Esophagus squamous epithelium (tissue), 5 donors: ENCODE results near the gene AMER3. TPM values are rescaled to one million over a fixed set of nuclear protein-coding genes. Genes with fewer than 3 reads are reported as not detected.

Experiments
- DNase-seq: peaks from one replicate; lab custom pipeline; 2025; lab: John Stamatoyannopoulos, UW
- H3K27ac ChIP-seq, 4 donors: fragments of 200-600 bp; sonication (generic); one replicate each; pipeline ENCODE4 v1.5.1; 2016 to 2019; ENCODE audit warnings: mild to moderate bottlenecking in 1 of 4
- H3K27me3 ChIP-seq, 4 donors: fragments of 200-600 bp; sonication (generic); 1 replicate in 3 of 4; 2 replicates in 1 of 4; pipeline versions ENCODE4 v1.5.1 to v1.6.0; 2017 to 2021; ENCODE audit warnings: antibody characterized with exemption in 1 of 4
- H3K36me3 ChIP-seq, 3 donors: fragments of 200-600 bp; sonication (generic); one replicate each; pipeline ENCODE4 v1.5.1; 2016 to 2019
- H3K4me1 ChIP-seq, 3 donors: fragments of 200-600 bp; sonication (generic); one replicate each; pipeline ENCODE4 v1.5.1; 2017 to 2019
- H3K4me3 ChIP-seq, 4 donors: fragments of 200-600 bp; sonication (generic); 1 replicate in 3 of 4; 2 replicates in 1 of 4; pipeline ENCODE4 v1.5.1; 2016 to 2019; ENCODE audit warnings: mild to moderate bottlenecking in 2 of 4, moderate library complexity in 1 of 4
- H3K9me3 ChIP-seq, 3 donors: fragments of 200-600 bp; sonication (generic); one replicate each; pipeline ENCODE4 v1.5.1; 2016 to 2019
- POLR2A ChIP-seq, 4 donors: fragments of 450-650 bp; IDR thresholded peaks; one replicate each; pipeline ENCODE4 v1.6.1; 2017; ENCODE audit warnings: antibody characterized with exemption in 4 of 4, mild to moderate bottlenecking in 4 of 4, moderate library complexity in 3 of 4
- WGBS, 2 donors: methylation state at CpG; one replicate each; pipeline ENCODE4 v1.1.5; 2018; 5-methylcytosine and 5-hydroxymethylcytosine counted together
- intact Hi-C: fragments of 100-400 bp; cut with DNase I; formaldehyde crosslinking; loops from one replicate; pipeline ENCODE4 v1.15.0; 2022
- total RNA-seq, 4 donors: library from RNA; depleted of rRNA; stranded (reverse); fragments of >200 nt; gene quantifications; one replicate each; pipeline ENCODE4 v1.1.0, GENCODE V29; 2016
- TF ChIP-seq, protein P1 (sequence below), 6 experiments: fragments of 450-650 bp in 4 of 6; fragments of 200-600 bp in 2 of 6; sonication (generic) in 2 of 6; IDR thresholded peaks; one replicate each; pipeline ENCODE4 v1.5.1; 2016 to 2019; ENCODE audit warnings: antibody characterized with exemption in 6 of 6, mild to moderate bottlenecking in 4 of 6, moderate library complexity in 4 of 6
- donor health status: DM: yes; HTN: yes; CAD: no.

Gene AMER3
- total RNA-seq, 4 donors from 2014 or later = not detected

DNA sequence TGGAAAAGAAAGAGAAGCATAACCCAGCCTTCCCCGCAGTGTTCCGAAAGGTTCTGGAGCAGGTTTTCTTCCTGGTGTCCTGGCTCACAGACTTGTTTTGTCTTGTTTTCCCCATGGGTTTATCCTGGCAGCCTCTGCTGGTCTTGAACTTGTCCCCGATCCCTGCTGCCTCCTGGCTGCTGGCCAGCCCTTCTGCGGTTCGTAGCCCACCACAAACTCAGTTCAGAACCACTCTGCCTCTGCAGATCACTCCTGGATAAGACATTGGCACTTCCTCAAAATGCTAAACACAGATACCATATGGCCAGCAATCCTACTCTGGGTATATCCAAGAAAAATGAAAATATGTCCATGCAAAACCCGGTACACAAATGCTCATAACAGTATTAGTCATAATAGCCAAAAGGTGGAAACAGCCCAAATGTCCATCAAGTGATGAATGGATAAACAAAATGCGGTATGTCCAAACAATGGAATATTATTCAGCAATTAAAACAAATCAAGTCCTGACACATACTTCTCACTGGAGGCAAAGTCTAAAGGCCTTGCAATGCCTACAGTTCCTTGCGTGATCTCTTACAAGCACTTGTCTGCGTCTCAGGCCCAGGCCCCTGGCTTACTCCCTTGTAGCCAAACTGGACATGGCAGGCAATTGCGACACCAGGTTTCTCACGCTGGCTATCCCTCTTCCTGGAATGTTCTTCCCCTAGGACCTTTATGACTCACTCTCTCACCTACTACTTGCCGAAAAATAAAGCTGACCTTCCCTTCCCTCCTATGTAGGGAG, 53.3 kb downstream of the AMER3 start:
- intact Hi-C loops = no loop called here
- no peak for DNase-seq
- Histone ChIP-seq H3K4me3 (peak overlapping the region in 3 of 4 donors; percentile 1 to 44 (median 14)), H3K27ac (peak overlapping the region; percentile 91 to 93 (median 92)), H3K4me1 (peaks cover 10 to 37% (median 17%) of the 10 kb centered on the region in 3 donors), H3K9me3 (no peaks in the 10 kb centered on the region), H3K27me3 (no peaks in the 10 kb centered on the region), H3K36me3 (no peaks in the 10 kb centered on the region)
- 28 to 44% methylated on average over 12 of the region's 12 CpGs for WGBS, 2 donors
- TF ChIP-seq, protein P1, sequence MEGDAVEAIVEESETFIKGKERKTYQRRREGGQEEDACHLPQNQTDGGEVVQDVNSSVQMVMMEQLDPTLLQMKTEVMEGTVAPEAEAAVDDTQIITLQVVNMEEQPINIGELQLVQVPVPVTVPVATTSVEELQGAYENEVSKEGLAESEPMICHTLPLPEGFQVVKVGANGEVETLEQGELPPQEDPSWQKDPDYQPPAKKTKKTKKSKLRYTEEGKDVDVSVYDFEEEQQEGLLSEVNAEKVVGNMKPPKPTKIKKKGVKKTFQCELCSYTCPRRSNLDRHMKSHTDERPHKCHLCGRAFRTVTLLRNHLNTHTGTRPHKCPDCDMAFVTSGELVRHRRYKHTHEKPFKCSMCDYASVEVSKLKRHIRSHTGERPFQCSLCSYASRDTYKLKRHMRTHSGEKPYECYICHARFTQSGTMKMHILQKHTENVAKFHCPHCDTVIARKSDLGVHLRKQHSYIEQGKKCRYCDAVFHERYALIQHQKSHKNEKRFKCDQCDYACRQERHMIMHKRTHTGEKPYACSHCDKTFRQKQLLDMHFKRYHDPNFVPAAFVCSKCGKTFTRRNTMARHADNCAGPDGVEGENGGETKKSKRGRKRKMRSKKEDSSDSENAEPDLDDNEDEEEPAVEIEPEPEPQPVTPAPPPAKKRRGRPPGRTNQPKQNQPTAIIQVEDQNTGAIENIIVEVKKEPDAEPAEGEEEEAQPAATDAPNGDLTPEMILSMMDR (IDR thresholded peaks at IDR 0.05) = no peak
- no peak for TF ChIP-seq POLR2A (IDR thresholded peaks at IDR 0.05)

DNA sequence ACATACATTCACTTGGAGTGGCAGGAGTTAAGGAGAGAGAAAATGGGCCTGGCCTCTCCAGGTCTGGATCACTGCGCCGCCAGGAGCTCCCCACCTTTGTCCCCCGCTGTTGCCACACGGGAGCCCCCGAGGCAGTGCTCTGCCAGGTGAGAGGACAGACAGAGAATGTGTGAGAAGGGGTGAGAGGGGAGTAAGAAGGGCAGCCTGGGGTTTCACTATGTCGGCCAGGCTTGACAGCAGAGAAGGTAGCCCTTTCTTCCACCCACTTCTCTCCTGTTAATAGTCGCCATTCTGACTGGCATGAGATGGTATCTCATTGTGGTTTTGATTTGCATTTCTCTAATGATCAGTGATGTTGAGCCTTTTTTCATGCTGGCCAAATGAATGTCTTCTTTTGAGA, 55.1 kb downstream of the AMER3 start:
- Histone ChIP-seq H3K27ac (no peak overlapping the region), H3K4me3 (no peak overlapping the region), H3K9me3 (no peaks in the 10 kb centered on the region), H3K36me3 (no peaks in the 10 kb centered on the region), H3K27me3 (peaks cover 0 to 6% (median 0%) of the 10 kb centered on the region in 4 donors), H3K4me1 (peaks cover 10 to 52% (median 17%) of the 10 kb centered on the region in 3 donors)
- DNase-seq = no peak
- 77 to 85% methylated on average over 7 of the region's 7 CpGs for WGBS, 2 donors
- intact Hi-C loops = no loop called here
- TF ChIP-seq POLR2A (IDR thresholded peaks at IDR 0.05) = no peak
- TF ChIP-seq, protein P1 (IDR thresholded peaks at IDR 0.05) = no peak

DNA sequence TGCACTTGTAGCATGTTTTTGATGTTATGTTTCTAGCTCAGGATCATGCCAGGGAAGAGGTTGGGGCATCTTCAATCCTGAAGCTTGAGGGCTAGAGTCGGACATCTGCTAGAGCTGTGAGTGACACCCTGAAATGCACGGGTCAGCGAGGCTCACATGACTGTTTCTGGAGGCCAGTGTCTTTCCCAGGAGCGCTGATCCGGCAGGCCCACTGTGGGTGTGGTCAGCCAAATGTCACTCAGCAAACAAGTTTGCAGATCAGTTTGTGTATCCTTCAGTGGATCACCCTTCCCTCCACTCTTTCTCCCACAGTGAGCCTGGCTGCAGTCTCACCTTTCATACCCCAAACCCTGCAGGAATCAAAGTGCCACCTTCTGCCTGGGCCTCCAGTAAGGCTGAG, 58.4 kb downstream of the AMER3 start:
- 45 to 64% methylated on average over 3 to 5 of the region's 5 CpGs for WGBS, 2 donors
- intact Hi-C loops = no loop called here
- Histone ChIP-seq H3K4me3 (no peak overlapping the region), H3K27me3 (peaks cover 0 to 8% (median 0%) of the 10 kb centered on the region in 4 donors), H3K36me3 (no peaks in the 10 kb centered on the region), H3K4me1 (peaks cover 0 to 27% (median 5%) of the 10 kb centered on the region in 3 donors), H3K27ac (no peak overlapping the region), H3K9me3 (no peaks in the 10 kb centered on the region)
- TF ChIP-seq POLR2A (IDR thresholded peaks at IDR 0.05) = no peak
- TF ChIP-seq, protein P1 (IDR thresholded peaks at IDR 0.05) = no peak
- DNase-seq = no peak

DNA sequence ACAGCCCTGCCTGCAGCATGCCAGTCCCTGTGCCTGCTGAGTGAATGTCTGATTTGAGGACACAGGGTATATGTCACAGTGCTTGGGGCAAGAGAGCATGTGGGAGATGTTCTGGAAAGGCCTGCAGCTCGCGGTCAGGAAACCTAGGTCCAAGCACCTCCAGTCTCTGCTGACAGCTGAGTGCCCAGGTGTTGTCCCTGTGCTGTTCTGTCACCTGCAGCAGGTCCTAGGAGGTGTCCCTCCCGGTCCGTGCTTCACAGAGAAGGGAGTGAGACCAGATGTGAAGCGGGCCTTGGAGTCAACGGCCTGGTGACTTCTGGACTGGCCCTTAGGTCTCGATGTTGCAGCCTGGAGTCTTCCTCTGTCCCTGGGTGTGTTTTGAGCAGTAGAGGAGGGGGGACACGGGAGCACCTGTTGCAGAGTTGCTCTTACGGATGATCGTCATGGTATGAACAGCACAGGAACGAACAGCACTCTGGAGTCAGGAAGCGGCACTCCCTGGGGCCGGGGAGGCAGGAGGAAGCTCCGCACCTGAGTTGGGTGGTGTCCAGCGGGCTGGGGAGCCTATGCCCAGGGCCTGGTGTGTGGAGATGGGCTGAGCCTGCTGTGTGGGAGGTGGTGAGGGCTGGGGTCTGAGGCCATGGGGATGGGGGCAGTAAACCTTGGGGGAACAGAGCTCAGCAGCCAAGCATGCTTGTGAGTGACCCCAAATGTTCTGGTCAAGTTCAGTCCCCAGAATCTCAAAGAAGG, 59.8 kb downstream of the AMER3 start:
- H3K9me3 ChIP-seq = no peaks in the 10 kb centered on the region
- TF ChIP-seq, protein P1 (IDR thresholded peaks at IDR 0.05) = no peak
- no peak for TF ChIP-seq POLR2A (IDR thresholded peaks at IDR 0.05)
- no peak overlapping the region for H3K27ac ChIP-seq
- peaks cover 0 to 29% (median 7%) of the 10 kb centered on the region in 3 donors for H3K4me1 ChIP-seq
- 75% methylated on average over 10 of the region's 15 CpGs; no CpG with 5 or more reads in 1 of the 2 donors for WGBS, 2 donors
- H3K27me3 ChIP-seq = peaks cover 0 to 21% (median 0%) of the 10 kb centered on the region in 4 donors
- DNase-seq = no peak
- no peaks in the 10 kb centered on the region for H3K36me3 ChIP-seq
- no peak overlapping the region for H3K4me3 ChIP-seq
- intact Hi-C loops = no loop called here

Other genes with a start within 250 kb of the AMER3 start
- not detected for gene POTEI, start 246.2 kb upstream of the AMER3 start, total RNA-seq
- not detected for gene CFC1B, start 234.3 kb upstream of the AMER3 start, total RNA-seq
- not detected for gene CFC1, start 156.0 kb upstream of the AMER3 start, total RNA-seq
- gene POTEJ, start 144.1 kb upstream of the AMER3 start, total RNA-seq = not detected
- not detected for gene GPR148, start 26.5 kb upstream of the AMER3 start, total RNA-seq
- gene ARHGEF4, start 81.4 kb downstream of the AMER3 start, total RNA-seq = 10 to 100 TPM; 52.8 to 82.4 (median 73.3) TPM